ENCODE data around the gene MCRIP1. TPM values are rescaled to one million over a fixed set of nuclear protein-coding genes. Genes with fewer than 3 reads are reported as not detected.
A peak's percentile ranks its signal among the peaks of the same experiment; 100 is the strongest.

The MCRIP1 gene
- total RNA-seq (ENCODE audit: insufficient read depth, low replicate concordance): 64.0 TPM

DNA sequence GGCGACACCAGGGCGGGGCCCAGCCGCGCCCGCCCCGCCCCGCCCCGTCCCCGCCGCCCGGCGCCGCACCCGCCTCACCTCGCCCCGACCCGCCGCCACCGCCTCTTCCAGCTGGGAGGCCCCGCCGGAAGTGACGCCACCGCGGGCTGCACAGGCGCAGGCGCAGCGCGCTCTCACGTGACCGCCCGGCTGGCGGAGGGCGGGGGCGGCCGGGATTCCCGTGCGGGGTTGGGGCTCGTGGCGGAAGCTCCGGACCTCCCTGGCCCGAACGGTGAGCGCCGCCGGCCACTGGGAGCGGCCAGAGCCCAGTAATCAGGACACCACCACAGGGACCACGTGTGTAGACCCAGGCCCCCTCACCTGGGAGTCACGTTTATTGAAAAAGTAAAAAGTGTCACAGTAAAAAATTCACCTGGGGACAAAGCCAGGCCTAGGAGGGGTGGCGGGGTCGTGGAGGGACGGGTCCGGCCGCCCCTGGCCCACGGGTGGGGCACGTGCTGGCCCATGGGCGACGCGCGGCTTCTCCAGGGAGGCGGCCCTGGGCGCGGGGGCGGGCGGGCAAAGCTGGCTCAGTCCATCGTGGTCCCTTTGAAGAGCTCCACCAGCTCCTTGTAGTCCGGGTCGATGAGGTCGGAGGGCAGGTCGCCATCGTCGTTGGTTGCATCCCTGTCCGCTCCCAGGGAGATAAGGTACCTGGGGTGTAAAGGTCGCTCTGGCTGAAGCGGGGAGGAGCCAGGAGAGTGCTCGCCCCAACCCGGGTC, at the start of gene MCRIP1:
Gene MCRIP1, minus strand, starts transcription at position 132 of the 761 bp plus-strand sequence. CDS start 8,785 bp downstream, outside the sequence.
- peak; percentile 94 for DNase-seq (ENCODE audit: low spot score)

GRCh38 chr17:81879121-81879520, 46.0 kb upstream of the MCRIP1 start:
- no peak for DNase-seq (ENCODE audit: low spot score)

DNA sequence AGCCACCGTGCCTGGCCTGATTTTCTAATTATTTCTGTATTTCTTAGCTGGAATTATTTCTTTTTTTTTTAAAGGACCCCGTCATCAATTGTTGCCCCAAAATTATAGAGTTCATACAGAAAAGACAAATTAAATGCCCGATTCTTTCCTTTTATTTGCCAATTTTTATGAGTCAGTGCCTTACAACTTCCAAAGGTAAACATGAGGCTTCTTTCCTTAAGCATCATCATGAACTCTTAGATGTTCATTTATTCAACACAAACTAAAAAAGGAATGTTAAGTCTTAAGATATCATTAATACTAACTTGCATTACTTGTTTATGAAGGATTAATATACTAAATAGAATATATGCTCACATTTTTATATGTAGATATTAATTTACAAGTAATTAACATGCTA, 45.2 kb upstream of the MCRIP1 start:
- DNase-seq (ENCODE audit: low spot score): no peak

DNA sequence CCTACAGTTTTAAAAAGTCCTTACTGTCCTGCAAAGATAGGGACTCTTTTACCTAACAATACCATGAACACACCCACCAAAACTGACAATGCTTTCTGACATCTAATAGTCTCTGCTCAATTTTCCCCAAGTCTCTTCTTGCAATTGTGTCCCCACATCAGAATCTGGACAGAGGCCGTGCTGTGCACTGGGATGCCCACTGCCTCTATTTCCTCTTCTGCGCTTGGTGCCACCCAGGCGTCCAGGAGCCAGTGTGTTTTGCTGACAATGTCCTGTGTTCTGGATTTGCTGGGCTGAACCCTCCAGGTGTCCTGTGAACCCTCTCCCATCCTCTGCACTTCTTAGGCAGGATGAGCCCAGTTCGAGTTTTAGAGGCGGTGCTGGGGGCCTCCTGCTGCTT, 44.5 kb upstream of the MCRIP1 start:
- DNase-seq (ENCODE audit: low spot score): no peak

- DNase-seq (ENCODE audit: low spot score): peak; percentile 89
Measured at GRCh38 chr17:81871387-81872230, 38.5 kb upstream of the MCRIP1 start.

GRCh38 chr17:81870981-81871386, 37.9 kb upstream of the MCRIP1 start, which contains the start of gene ARHGDIA:
Gene ARHGDIA, minus strand, starts transcription at chr17:81871337. Its CDS starts 1,407 bp downstream, at chr17:81869930.
- DNase-seq (ENCODE audit: low spot score): no peak

- DNase-seq (ENCODE audit: low spot score): peak; percentile 52
Measured at GRCh38 chr17:81870131-81870980, 37.3 kb upstream of the MCRIP1 start.

DNA sequence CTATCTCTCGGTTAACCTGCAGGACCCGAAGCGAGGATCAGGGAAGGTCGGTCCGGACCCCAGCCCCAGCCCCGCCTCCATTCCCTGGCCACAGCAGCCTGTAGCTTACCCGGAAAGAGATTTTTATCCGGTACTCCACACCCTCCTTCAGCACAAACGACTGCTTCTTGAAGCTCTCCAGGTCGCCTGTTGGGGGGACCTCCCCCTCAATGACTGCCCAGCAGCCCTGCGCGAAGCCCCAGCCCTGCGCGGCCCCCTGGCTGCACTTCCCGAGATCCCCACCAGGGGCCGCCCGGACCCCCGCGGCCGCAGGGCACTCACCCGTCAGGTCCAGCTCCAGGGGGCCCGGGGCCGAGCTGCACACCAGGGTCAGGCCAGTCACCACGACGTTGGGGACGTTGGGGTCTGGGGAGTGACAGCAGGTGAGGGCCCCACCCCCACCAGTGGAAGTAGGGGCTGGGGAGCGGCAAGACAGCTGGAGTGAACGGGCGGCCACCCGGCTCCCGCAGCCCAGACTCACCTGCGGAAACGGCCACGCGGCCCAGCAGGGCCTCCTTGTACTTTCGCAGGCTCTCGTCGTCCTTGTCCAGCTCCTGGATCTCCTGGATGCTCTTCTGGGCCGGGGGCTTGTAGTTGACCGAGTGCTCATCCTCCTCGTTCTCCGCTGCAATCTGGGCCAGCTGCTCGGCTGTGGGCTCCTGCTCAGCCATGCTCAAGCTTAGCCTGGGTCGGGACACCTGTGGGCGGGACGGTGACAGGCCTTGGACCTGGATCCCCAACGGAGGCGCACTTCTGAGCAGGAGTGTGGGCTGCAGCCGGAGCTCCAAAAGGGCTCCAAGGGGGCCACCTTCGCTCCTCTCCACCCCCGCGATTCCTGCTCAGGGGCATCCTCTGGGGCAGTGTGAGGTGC, 36.4 kb upstream of the MCRIP1 start:
- DNase-seq (ENCODE audit: low spot score): peak; percentile 44

DNA sequence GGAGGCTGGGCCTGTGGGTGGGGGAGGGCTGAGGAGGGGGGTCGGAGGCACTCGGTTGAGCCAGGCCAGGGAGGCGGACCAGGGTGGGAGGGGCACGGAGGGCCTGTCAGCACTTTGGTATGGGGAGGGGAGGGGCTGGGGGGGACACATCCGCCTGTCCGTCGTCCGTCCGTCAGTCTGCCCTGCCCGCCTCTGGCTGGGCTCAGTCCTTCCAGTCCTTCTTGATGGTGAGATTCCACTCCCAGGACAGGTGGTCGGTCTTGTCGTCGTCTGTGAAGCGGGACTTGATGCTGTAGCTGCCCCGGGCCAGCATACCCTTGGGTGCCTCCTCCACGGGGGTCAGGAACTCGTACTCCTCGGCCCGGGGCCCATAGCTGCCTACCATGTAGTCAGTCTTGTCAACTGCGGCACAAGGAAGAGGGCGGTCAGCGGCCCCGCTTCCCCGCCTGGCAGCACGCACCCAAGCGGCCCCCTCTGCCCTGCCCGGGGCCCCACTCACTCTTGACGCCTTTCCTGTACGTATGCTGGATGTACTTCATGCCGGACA, 35.7 kb upstream of the MCRIP1 start:
- peak; percentile 87 for DNase-seq (ENCODE audit: low spot score)

GRCh38 chr17:81867991-81868673, 35.0 kb upstream of the MCRIP1 start:
- peak; percentile 20 for DNase-seq (ENCODE audit: low spot score)

DNA sequence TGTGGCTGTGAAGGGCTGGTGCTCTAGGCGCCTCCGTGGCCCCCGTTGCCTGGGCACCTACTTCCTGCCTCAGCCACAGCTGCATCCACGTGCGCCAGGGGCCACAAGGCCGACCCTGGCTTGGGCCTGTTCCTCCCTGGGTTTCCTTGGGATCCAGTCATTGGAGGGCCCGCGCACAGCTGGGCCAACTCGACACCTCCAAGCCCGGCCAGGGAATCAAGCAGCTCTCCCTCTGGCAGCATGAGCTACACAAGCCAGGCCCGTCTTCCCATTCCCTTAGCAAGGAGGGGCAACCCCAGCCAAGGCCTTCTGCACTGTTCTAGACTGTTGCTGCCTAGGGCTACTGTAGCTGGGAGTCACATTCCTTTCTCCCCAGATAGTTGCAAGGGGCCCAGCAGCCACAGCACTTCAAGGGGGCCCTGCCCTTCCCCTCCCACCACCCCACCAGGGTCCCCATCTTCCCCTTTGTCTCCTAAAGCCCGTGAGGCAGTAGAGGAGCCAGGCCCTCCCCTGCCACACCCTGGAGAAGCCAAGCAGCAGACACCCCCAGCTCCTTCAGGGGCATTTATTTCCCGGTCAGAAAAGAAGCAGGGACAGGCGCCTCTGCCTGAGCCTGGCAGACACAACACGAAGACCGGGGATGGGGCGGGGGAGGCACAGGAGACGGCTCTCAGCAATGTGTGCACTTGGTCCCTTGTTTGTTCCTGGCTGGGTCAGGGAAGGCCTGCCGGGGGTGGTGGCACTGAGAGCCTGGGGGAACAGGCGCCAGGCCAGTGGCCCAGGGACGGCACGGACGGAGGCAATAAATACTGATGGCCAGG, 34.3 kb upstream of the MCRIP1 start:
- peak; percentile 79 for DNase-seq (ENCODE audit: low spot score)

DNA sequence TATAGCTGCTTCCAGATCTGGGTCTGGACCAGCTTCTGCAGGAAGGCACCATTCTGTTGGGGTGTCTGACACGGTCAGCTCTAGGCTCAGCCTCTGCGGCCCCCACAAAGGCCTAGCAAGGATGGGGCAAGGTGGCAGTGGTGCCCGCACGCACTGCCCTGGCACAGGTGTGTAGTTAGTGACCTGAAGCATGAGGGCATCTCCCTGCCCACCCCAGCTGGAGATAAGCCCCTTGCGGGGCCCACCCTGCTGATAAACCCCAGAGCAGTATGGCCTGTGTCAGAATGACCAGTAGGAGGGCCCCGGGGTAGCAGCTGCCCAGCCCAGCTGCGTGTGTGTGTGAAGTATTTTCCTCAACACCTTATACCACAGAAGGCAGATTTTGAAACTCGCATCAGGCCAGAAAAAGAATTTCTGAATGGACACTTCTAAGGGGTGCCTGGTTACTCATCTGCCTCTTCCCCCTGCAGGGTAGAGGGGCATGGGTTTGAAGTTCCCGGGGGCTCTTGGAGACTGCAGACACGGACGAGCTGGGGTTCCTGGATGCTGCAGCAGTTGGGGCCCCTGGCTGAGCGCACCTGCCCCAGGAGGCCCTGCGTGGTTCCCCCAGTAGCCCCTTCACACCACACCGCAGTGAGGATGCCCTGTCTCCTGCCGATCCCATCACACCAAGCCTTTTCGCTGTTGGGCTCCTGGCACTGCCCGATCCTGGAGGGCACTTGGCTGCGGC, 33.5 kb upstream of the MCRIP1 start:
- peak; percentile 33 for DNase-seq (ENCODE audit: low spot score)

GRCh38 chr17:81865733-81866439, 32.8 kb upstream of the MCRIP1 start:
- DNase-seq (ENCODE audit: low spot score): peak; percentile 51

GRCh38 chr17:81865358-81865732, 32.3 kb upstream of the MCRIP1 start:
- DNase-seq (ENCODE audit: low spot score): no peak

DNA sequence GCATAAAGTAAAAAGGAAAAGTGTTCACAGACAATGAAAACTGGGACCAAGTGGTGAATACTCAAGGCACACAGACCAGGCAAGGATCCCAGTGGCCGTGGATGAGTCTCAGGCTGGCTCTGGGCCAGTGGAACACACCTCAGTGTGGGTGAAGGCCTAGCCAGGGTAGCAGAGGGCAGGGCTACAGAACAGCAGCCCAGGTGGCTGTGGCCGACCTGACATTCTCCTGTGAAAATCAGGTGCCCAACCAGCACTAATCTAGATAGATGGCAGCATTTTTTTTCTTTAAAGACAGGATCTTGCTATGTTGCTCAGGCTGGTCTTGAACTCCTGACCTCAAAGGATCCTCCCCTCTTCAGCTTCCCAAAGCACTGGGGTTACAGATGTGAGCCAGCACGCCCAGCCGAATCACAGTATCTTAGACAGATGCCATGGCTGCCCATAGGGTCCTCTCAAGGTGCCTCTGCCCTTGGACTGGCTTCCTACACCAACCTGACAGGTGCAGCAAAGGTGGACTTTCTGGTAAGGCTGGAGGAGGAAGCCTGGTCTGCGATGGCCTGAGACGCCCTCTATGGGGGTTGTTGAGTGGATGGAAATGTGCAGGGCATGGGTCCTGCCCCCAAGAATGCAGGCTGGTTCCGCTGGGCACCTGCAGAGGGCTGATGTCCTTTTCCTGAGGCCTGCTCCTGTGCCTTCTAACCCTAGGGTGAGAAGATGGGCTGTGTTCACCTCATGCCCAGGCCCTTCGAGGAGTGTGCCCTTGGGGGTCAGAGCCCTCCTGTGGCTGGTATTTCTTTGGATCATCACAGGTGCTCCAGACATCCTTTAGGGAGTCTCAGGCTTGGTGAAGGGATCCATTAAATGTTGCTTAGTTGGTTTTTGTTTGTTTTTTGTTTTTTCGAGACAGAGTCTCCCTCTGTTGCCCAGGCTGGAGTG, 31.0 kb upstream of the MCRIP1 start:
- no peak for DNase-seq (ENCODE audit: low spot score)

DNA sequence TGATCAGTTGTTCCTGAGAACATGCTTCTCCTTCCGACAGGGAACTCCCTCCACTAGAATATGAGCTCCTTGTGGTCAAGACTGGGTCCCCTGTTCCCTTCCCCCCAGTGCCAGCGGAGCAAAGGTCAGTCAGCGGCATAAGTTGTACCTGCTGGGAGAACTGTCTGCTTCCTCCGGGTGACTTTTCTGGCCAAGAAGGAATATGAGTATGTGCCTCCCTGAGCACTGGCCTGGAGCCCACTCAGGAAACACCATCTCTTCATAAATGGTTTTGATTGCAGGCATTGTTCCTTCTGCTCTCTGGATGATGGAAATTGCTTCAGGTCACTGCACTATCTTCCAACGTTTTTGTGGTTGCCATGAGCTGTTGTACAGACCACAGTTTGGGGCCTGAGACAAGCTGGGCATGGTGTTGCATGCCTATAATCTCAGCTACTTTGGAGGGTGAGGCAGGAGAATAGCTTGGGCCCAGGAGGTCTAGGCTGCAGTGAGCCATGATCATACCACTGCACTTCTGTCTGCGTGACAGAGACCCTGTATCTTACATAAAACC, 30.1 kb upstream of the MCRIP1 start:
- DNase-seq (ENCODE audit: low spot score): no peak
